Fibroblast of the aortic adventitia (primary cell): ENCODE results near the gene CDC42EP5. TPM values are rescaled to one million over a fixed set of nuclear protein-coding genes. Genes with fewer than 3 reads are reported as not detected.

Source experiments
- DNase-seq: peaks from one replicate; pipeline ENCODE4 v3.0.0-alpha.2; 2010; ENCODE audit warnings: low read depth
- H3K4me3 ChIP-seq: 2 replicates; pipeline ENCODE4 v1.5.1; 2011; ENCODE audit warnings: low read depth, mild to moderate bottlenecking, control low read depth, low read length, moderate library complexity
- small RNA-seq: library from RNA; depleted of rRNA; stranded (forward); fragments of <200 nt; gene quantifications from one replicate; pipeline ENCODE3, GENCODE V24; 2012
- total RNA-seq: library from RNA; depleted of rRNA; stranded (reverse); fragments of >200 nt; gene quantifications from 2 replicates; pipeline ENCODE4 v1.2.3, GENCODE V29; 2012; ENCODE audit warnings: low replicate concordance
- TF ChIP-seq, protein P1 (sequence below): IDR thresholded peaks from 2 replicates; pipeline ENCODE4 v1.5.1; 2011; ENCODE audit warnings: mild to moderate bottlenecking, low read length, control low read depth, inconsistent platforms; ENCODE audit not compliant: insufficient read depth

Gene CDC42EP5
- total RNA-seq, 1 donor, result 7.9 TPM

DNA sequence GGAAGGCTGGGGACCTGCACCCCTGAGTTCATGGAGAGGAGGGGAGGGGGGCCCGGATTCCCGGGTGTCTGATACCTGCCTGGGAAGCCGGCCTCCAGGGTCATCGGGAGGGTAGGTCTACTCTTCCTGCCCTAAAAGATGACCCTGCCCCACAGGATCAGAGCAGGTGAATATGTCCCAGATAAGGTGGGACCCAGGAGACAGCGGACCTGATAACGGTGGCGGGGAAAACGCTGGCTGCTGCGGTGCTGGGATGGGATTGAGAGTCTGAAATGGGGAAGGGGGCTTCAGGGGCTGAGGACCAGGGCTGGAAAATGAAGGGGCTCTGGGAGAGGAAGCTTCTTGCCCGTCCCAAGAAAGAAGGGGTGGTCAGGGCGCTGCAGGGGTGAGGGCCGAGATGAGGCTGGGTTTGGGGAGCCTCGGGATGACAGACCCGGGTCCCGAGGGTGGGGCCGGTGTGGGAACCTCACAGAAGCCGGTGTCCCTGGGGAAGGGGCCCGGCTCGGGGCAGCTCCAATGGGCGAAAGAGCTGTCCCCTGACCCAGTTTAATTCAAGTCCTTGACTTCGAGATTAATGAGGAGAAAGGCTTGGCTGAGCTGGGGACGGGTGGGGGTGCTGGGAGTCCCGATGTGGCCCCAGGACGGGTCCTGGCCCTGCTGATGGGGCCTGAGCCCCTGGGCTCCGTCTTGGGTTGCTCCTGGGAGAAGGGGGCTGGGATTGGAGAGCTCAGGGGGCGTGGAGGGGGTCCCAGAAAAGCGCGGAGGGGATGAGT is 57.0 kb downstream of the CDC42EP5 start:
- TF ChIP-seq, protein P1, sequence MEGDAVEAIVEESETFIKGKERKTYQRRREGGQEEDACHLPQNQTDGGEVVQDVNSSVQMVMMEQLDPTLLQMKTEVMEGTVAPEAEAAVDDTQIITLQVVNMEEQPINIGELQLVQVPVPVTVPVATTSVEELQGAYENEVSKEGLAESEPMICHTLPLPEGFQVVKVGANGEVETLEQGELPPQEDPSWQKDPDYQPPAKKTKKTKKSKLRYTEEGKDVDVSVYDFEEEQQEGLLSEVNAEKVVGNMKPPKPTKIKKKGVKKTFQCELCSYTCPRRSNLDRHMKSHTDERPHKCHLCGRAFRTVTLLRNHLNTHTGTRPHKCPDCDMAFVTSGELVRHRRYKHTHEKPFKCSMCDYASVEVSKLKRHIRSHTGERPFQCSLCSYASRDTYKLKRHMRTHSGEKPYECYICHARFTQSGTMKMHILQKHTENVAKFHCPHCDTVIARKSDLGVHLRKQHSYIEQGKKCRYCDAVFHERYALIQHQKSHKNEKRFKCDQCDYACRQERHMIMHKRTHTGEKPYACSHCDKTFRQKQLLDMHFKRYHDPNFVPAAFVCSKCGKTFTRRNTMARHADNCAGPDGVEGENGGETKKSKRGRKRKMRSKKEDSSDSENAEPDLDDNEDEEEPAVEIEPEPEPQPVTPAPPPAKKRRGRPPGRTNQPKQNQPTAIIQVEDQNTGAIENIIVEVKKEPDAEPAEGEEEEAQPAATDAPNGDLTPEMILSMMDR, result no peak
- DNase-seq, result no peak
- no peak overlapping the region for H3K4me3 ChIP-seq

DNA sequence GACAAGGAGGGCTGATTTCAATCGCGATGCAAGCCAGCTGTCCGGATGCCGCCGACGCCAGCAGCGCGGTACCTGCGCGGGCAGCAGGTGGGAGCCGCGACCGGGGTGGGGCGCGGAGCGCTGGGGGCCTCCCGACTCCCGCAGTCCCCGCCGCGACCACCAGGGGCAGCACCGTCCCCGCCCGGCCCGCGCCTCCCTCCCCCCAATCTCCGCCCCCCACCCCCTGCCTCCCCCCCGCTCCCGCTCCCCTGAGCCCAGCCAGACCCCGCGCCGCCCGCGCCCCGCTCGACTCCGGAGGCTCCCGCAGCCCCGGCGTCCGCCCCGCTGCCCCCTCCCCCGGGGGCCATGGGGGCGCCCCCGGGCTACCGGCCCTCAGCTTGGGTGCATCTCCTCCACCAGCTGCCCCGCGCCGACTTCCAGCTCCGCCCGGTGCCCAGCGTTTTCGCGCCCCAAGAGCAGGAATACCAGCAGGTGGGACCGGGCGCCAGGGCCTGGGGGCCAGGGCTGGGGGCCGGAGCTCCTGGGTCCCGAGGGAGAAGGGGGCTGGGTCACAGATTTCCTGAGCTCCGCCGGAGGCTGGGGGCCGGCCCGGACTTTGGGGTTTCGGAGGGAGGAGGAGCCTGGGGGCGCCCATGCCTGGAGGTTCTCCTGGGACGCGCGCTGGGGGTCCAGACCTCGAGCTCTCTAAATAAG is 57.7 kb downstream of the CDC42EP5 start, which contains the start of gene TTYH1:
Gene TTYH1, plus strand, starts transcription at position 257 of the 693 bp plus-strand sequence. Its CDS starts 89 bp downstream, at position 346.
- H3K4me3 ChIP-seq, result no peak within 1 kb of the TSS
- DNase-seq, result no peak
- TF ChIP-seq, protein P1, result peak; percentile 3

Small RNAs within 50 kb of the gene (small RNA-seq; reads per million reads assigned to genes)
- gene AC245884.3, result not detected

Other genes starting within 250 kb of the CDC42EP5 start
- not detected in 2 replicates for gene LILRA6, start 230.5 kb downstream of the CDC42EP5 start, total RNA-seq
- gene LILRB5, start 216.0 kb downstream of the CDC42EP5 start, total RNA-seq, result not detected in 2 replicates
- not detected in 2 replicates for gene LILRB2, start 192.2 kb downstream of the CDC42EP5 start, total RNA-seq
- gene LILRA5, start 160.1 kb downstream of the CDC42EP5 start, total RNA-seq, result not detected in 2 replicates
- not detected in 2 replicates for gene LILRA4, start 134.1 kb downstream of the CDC42EP5 start, total RNA-seq
- gene LAIR1, start 108.4 kb downstream of the CDC42EP5 start, total RNA-seq, result not detected in 2 replicates
- gene TTYH1, start 57.8 kb downstream of the CDC42EP5 start, total RNA-seq, result not detected in 2 replicates
- 21.7 and 41.7 TPM in 2 replicates for gene LENG8, start 24.1 kb downstream of the CDC42EP5 start, total RNA-seq
- 3.7 and 4.9 TPM in 2 replicates for gene LENG9, start 9.5 kb downstream of the CDC42EP5 start, total RNA-seq
- gene LAIR2, start 29.5 kb upstream of the CDC42EP5 start, total RNA-seq, result not detected in 2 replicates
- gene LILRA2, start 100.5 kb upstream of the CDC42EP5 start, total RNA-seq, result not detected in 2 replicates
- gene LILRA1, start 120.3 kb upstream of the CDC42EP5 start, total RNA-seq, result not detected in 2 replicates
- not detected in 2 replicates for gene LILRB1, start 157.2 kb upstream of the CDC42EP5 start, total RNA-seq
- gene LILRB4, start 189.7 kb upstream of the CDC42EP5 start, total RNA-seq, result not detected in 2 replicates